Mononuclear cell (primary cell): ENCODE data around the gene KRT80. TPM values are rescaled to one million over a fixed set of nuclear protein-coding genes. Genes with fewer than 3 reads are reported as not detected.

ENCODE experiments used
- H3K27me3 ChIP-seq: 2 replicates; pipeline ENCODE4 v1.6.0; 2011; ENCODE audit warnings: low read length, control low read depth; ENCODE audit not compliant: insufficient read depth
- H3K4me1 ChIP-seq: 2 replicates; pipeline ENCODE4 v1.5.1; 2011; ENCODE audit warnings: mild to moderate bottlenecking, low read length, control low read depth; ENCODE audit not compliant: insufficient read depth
- H3K4me3 ChIP-seq: 2 replicates; pipeline ENCODE4 v1.5.1; 2011; ENCODE audit warnings: mild to moderate bottlenecking, low read length, moderate library complexity
- H3K9me3 ChIP-seq: 2 replicates; pipeline ENCODE4 v1.5.1; 2011; ENCODE audit warnings: low read depth, mild to moderate bottlenecking, control low read depth, low read length
- total RNA-seq: library from RNA; depleted of rRNA; stranded (reverse); fragments of >200 nt; gene quantifications from one replicate; pipeline ENCODE4 v1.2.3, GENCODE V29; 2012

The KRT80 gene
- total RNA-seq, 1 donor: not detected

DNA sequence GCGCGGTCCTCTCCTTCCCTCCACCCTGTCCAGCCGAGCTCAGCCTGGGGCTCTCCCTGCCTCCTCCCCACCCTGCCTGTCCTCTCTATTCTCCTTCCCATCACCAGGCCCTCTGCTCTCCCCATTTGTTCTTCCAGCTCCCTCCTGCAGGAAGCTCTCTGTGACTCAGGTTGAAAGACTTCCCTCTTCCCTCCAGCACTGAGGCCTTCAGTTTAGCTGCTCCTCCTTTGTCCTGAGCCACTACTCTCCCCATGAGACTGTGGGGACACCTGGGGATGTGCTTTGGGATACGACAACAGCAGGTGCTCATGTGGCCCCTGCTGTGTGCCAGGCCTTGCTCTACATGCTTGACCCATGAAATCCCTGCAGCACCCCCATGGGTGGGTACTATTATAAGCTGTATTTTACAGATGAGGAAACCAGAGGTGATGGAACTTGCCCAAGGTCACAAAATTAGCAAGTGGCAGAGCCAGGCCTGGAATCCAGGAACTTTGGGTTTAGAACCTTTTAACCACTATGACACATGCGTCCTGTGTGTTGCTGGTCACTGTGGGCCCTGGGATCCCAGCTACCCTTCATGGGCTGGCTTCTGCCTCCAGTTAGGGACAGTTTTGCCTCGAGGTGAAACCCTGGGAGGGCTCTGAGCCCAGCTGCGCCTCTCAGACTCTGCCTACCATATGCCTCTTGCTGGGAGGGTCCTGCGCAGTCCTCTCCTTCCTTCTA is 5.5 kb downstream of the KRT80 start:
- no peak overlapping the region for H3K4me3 ChIP-seq
- peaks cover 70% of the 10 kb centered on the region for H3K4me1 ChIP-seq
- no peaks in the 10 kb centered on the region for H3K27me3 ChIP-seq
- H3K9me3 ChIP-seq: no peaks in the 10 kb centered on the region

DNA sequence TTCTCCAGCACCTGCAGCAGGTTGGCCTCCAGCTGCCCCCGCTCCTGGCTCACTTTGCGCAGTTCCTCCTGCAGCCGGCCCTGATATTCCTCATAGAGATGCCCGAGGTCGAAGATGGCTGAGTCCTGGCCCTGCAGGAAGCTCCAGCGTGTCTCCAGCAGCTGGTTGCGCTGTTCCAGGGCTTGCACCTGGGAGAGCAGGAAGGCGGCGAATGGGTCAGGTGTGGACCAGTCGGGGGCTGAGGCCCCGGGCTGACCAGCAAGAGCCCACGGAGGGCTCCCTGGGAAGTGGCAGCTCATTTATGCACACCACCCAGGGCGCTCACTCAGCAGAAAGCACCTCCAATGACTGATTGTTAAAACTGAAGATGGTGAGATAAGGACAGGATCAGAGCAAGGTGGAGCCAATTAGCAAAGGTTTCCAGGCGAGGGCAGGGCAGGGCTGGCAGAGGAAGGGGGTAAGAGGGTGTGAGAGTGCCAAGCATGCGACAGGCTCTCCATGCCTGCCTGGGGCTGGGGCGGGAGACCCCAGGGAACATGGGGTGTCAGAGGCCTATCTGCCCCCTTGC is 6.3 kb downstream of the KRT80 start:
- Histone ChIP-seq H3K4me3 (no peak overlapping the region), H3K4me1 (peaks cover 66% of the 10 kb centered on the region), H3K27me3 (no peaks in the 10 kb centered on the region), H3K9me3 (no peaks in the 10 kb centered on the region)

DNA sequence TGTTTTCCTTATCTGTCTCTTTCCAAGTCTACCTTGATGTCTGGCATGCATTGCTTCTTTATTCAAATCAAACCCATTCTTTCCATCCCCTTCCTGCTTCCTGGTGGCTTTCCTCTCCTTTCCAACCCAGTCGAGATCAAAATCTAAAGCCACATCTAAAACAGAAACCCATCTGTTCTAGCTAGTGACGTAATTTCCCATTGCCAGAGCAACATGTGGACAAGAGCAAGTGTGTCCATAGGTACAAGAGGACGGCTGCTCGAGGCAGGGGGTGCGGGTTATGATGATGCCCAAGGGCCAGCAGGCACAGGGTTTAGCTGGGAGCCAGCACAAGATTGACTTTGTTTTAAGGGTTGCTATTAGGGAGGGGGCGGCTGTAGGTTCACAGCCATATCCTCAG is 7.0 kb downstream of the KRT80 start:
- no peaks in the 10 kb centered on the region for H3K27me3 ChIP-seq
- no peak overlapping the region for H3K4me3 ChIP-seq
- H3K4me1 ChIP-seq: peaks cover 59% of the 10 kb centered on the region
- no peaks in the 10 kb centered on the region for H3K9me3 ChIP-seq

DNA sequence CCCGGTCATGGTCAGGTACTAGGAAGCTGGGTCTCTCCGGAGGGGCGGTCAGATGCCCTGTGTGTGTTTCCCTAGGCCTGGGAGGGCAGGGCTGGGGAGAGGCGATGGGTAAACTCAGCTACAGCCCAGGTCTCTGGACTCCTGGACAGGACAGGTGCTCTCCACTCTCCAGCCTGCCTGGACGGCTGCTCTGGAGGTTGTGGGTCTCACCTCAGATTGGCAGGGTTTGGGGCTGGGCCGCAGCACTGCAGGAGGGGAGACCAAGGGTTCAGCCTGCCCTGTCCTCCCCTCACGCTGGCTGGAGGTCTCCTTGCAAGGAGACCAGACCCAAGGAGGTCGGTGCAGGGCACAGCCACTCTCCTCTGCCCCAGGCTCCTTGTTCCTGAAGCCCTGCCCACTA is 7.8 kb downstream of the KRT80 start:
- peaks cover 51% of the 10 kb centered on the region for H3K4me1 ChIP-seq

DNA sequence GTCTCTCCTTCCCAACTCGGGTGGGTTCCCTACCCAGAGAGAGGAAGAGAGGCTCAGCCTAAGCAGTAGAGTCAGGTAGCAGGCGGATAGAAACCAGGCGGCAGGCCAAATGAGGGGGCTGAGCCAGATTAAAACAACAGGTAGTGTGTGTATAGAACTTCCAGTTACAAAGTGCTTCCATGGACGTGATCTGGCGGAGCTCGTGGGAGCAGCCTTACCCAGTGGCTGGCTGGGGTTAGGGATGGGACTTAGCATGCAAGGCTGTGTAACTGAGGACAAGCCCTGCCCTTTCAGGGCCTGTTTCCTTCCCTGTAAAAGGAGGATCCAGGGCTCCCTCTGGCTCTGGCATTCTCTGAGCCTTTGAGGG is 8.3 kb downstream of the KRT80 start:
- no peaks in the 10 kb centered on the region for H3K9me3 ChIP-seq
- no peaks in the 10 kb centered on the region for H3K27me3 ChIP-seq
- H3K4me1 ChIP-seq: peaks cover 46% of the 10 kb centered on the region

More for the DNA sequence above, 7.8 kb downstream of the KRT80 start:
- H3K9me3 ChIP-seq: no peaks in the 10 kb centered on the region
- H3K4me3 ChIP-seq: no peak overlapping the region
- H3K27me3 ChIP-seq: no peaks in the 10 kb centered on the region

DNA sequence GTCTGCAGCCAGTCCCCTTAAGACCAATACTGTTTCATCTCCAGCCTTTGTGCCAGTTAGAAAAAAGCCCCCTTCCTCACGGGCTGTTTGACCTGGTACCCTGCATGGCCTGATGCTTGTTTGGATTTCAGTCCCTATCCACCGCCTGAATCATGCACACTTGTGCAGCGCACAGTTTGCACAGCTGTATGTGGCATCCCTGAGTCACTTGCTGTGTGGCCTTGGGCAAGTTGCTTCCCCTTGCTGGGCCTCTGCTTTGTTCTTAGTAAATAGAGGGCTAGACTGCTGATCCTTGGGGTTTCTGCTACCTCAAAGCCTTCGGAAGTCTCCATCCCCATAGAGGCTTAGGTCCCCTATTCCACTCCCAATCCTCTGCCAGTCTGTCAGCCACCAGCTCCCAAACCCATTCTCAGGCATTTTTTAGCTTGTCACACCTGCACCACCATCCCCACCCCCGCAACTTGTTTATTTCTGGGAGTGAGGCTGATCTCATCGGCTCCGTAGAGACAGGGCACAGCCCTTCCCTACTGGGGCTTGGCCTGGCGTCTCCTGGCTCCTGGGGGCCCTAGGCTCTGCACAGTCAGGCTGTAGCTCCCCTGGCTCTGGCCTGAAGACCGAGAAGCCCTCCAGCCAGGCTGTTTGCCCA is 8.8 kb downstream of the KRT80 start:
- Histone ChIP-seq H3K4me1 (peaks cover 41% of the 10 kb centered on the region), H3K9me3 (no peaks in the 10 kb centered on the region), H3K27me3 (no peaks in the 10 kb centered on the region), H3K4me3 (no peak overlapping the region)

More for the DNA sequence above, 8.3 kb downstream of the KRT80 start:
- no peak overlapping the region for H3K4me3 ChIP-seq

DNA sequence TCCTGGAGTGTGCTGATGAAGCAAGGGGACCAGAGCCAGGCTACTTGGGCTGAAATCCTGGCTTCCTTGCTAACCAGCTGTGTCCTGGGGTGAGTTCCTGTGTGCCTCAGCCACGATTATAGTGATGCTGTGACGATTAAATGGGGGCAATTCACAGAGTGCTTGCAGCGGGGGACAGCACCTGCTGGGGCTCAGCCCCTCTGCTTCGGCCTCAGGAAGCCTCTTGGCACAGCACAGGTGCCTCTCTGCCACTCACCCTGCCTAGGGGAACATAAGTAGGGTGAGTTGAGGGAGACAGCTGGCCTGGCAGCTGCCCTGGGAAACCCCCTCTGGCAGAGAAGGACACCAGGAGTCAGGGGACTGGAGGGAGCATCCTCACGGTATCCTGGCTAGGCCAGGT is 9.4 kb downstream of the KRT80 start:
- H3K4me3 ChIP-seq: no peak overlapping the region
- peaks cover 35% of the 10 kb centered on the region for H3K4me1 ChIP-seq
- H3K9me3 ChIP-seq: no peaks in the 10 kb centered on the region
- no peaks in the 10 kb centered on the region for H3K27me3 ChIP-seq

DNA sequence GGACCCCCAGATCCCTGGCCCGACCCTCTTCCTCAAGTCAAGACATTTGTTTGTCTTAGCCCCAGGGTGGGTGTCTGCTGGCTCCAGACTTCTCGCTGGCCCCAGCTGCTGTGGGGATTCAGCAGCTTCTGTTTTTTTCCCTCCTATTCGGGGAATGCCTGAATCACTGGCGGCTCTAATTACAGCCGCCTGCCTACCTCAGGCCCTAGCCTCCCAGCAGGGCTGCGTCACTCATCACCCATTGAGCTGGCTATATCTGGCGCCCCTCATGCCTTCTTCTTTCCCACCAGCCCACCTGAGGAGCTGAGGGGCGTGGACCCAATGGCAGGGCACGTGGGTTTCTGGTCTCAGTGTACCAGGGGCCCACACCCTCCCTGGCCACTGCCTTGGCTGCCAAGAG is 10.1 kb downstream of the KRT80 start:
- no peaks in the 10 kb centered on the region for H3K27me3 ChIP-seq
- peaks cover 28% of the 10 kb centered on the region for H3K4me1 ChIP-seq
- H3K4me3 ChIP-seq: no peak overlapping the region
- H3K9me3 ChIP-seq: no peaks in the 10 kb centered on the region

DNA sequence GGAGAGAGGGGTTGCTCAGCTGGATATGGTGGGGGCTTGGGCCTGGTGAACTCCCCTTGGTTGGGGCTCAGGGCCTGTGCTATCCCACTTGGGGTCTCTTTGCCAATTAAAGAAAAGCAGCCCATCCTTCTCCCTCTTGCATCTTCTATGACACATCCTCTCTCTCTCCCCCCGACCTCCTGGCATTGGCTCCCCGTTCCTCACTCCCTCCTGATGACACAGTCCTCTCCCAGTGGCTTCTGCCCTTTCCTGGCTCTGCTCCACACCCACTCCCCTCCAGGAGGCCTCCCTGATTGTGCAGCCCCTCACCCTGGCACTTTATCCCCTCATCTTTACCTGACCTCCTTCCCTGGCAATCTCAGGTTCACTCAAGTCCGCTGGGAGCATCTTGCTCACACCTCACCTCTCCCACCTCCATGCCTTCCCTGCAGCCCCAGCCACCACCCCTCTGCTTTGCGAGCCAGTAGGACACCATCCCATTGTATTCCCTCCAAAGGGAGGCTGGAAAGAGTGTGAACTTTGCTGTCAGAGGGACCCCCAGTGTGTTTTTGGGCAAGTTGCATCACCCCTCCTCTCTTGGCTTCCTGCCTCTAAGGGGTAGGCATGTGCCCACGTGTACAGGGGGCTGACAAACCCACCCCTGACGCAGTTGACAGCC is 10.7 kb downstream of the KRT80 start:
- Histone ChIP-seq H3K27me3 (no peaks in the 10 kb centered on the region), H3K9me3 (no peaks in the 10 kb centered on the region), H3K4me3 (no peak overlapping the region), H3K4me1 (peaks cover 22% of the 10 kb centered on the region)

DNA sequence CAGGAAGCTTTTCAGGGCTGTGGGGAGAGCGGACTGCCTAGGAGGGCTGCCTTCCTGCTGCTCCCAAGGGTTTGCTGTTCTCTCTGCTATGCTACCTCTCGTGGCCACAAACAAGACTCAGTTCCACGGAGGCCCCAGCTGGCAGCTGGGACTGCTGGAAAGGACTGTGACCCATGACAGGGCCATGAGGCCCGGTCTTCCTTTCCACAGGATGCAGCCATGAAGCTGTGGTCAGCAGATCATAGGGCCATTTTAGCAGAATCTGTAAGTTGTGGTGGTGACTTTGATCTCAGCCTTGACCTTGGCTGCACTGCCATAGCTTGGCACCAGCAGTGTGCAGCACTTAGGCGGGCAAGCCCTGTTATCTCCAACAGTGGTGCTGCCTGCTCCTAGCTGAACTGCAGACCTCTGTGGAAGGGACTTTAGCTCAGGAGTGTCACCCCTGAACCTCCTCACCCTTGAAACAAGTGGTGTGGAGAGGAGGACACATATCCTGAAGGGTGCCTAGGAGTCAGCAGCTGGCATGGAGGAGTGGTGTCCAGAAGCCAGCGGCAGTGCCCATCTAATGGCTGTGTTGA is 12.3 kb downstream of the KRT80 start:
- no peaks in the 10 kb centered on the region for H3K9me3 ChIP-seq
- H3K4me1 ChIP-seq: peaks cover 6% of the 10 kb centered on the region
- no peak overlapping the region for H3K4me3 ChIP-seq
- no peaks in the 10 kb centered on the region for H3K27me3 ChIP-seq

DNA sequence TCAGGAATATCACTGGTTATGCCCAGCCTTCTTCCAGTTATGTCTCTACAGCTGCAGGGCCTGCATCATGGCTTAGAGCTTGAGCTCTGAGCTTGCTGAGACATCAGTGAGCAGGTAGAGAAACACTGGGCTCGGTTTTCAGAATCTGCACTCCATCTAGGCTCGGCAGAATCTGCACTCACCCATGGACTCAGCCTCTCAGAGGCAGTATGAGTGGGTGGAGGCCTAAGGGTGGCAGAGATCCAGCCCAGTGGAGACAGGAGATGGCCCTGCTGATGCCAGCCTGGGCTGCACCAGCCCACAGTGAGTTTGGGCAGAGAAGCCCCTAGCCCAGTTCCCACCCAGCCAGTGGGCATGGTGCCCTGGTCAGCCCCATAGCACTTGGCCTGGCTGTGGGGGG is 12.8 kb downstream of the KRT80 start:
- H3K4me1 ChIP-seq: peaks cover under 1% of the 10 kb centered on the region
- no peaks in the 10 kb centered on the region for H3K27me3 ChIP-seq
- H3K4me3 ChIP-seq: no peak overlapping the region
- H3K9me3 ChIP-seq: no peaks in the 10 kb centered on the region

DNA sequence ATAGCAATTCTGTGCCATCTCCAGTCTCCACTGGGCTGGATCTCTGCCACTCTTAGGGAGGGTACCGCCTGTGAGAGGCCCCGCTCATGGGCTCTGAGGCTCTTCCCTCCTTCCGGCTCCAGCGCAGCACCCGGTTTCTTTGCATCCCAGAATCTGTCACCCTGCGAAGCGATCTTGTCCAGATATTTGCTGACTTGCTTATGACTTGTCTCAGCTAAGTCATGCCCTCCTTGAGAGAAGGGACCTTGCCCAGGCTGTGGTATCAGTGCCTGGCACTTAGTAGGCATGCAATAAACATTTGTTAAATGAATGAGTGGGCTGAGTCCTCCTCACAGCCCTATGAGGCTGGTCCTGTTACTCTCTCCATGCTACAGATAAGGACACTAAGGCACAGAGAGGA is 13.4 kb downstream of the KRT80 start:
- Histone ChIP-seq H3K27me3 (no peaks in the 10 kb centered on the region), H3K4me3 (no peak overlapping the region), H3K9me3 (no peaks in the 10 kb centered on the region), H3K4me1 (no peaks in the 10 kb centered on the region)

DNA sequence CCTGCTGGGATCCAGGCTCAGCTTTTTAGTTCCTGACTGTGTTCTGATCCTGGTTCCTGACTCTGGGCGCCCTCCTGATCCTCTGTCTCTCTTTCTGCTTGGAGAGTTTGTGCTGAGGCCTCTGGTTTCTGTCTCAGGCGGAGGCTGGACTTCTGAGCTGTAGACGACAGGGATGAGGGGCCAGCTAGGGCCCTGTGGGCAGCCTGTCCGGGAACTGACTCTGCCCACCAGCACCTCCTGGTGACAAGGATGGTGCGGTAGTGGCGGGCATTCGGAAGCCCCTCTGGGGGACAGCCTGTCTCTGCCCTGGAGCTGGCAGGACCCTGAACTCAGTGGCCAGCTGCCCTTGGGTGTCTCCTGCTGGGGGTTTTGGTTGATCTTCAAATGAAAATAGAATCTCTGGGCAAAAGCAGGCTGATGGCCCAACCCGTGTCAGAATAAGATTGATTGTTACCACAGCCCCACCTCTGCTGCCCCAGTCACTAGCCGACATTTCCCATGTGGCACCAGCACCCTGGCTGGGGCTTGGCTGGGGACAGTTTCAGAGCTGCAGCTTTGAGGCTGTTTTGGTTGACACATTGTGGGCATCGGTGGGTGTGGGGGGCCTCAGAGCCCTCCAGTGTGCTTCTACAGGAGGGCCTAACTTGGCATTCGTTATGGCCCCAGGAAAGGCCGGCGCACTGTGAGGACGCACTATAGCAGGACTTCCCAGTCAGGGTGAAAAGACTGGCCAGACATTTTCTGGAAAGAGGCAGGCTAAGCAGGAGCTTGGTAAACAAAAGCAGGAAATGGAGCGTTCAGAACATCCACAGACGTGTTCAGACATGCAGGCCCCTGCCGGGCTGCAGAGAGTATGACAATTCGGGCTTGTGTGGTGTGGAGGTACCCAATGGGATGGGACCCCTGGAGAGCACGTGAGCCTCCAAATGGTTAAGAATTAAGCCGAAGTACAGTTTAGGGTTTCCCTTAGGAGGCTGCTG is 16.2 kb downstream of the KRT80 start:
- Histone ChIP-seq H3K4me1 (no peaks in the 10 kb centered on the region), H3K27me3 (no peaks in the 10 kb centered on the region), H3K9me3 (no peaks in the 10 kb centered on the region), H3K4me3 (no peak overlapping the region)

DNA sequence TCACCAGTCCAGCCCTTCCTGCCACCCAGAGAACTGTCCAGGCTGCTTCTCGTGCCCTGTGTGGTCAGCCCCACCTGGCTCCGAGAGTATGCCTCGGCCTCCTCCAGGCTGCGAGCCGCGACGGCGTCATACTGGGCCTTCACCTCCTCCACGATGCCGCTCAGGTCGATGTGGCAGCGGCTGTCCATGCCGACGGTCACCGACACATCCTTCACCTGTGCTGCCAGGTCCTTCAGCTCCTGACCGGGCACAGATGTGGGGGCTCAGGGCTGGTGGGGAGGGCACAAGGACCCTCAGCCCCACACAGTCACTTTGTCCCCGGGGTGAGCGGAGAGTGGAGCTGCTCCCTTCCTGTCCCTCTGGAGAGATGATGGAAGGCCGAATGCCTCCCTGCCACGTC is 18.3 kb downstream of the KRT80 start:
- no peaks in the 10 kb centered on the region for H3K4me1 ChIP-seq

More for the DNA sequence above, 18.3 kb downstream of the KRT80 start:
- Histone ChIP-seq H3K27me3 (no peaks in the 10 kb centered on the region), H3K9me3 (no peaks in the 10 kb centered on the region), H3K4me3 (no peak overlapping the region)
